Panc1 (cell line): ENCODE results near the gene PKP4. TPM values are rescaled to one million over a fixed set of nuclear protein-coding genes. Genes with fewer than 3 reads are reported as not detected.

Experiments used
- ATAC-seq: fragments of 200-7000 bp; cut with Tn5 transposase; 2 replicates; pipeline ENCODE4 v1.9.1; 2020; ENCODE audit warnings: mild to moderate bottlenecking, moderate library complexity
- BruUV-seq: library from RNA; stranded (reverse); fragments of 400-500 nt; replicated peaks from 2 replicates; lab custom pipeline; 2021; lab: Mats Ljungman, UMichigan
- CTCF ChIA-PET: fragments of 300-600 bp; sonication (Branson Sonifier 250); formaldehyde crosslinking; loops from one replicate; lab custom pipeline; 2022; ENCODE audit warnings: antibody characterized with exemption; lab: Charles Lee
- POLR2A ChIA-PET: fragments of 300-600 bp; sonication (Branson Sonifier 250); formaldehyde crosslinking; loops from one replicate; lab custom pipeline; 2022; ENCODE audit warnings: antibody characterized with exemption; lab: Charles Lee
- DNase-seq: peaks from one replicate; pipeline ENCODE4 v3.0.0-alpha.2; 2010; ENCODE audit warnings: low read depth, low spot score
- H3K27ac ChIP-seq: 2 replicates; pipeline ENCODE4 v1.5.1; 2011; ENCODE audit warnings: mild to moderate bottlenecking, low read length, inconsistent platforms
- H3K27me3 ChIP-seq: fragments of 200-500 bp; sonication (Bioruptor generic); 2 replicates; pipeline ENCODE4 v1.6.0; 2014; ENCODE audit warnings: low read length, inconsistent platforms; ENCODE audit not compliant: control insufficient read depth, insufficient read depth
- H3K36me3 ChIP-seq: fragments of 200-500 bp; sonication (Bioruptor generic); 2 replicates; pipeline ENCODE4 v1.5.1; 2014; ENCODE audit warnings: inconsistent platforms, mild to moderate bottlenecking, low read length, moderate library complexity; ENCODE audit not compliant: control insufficient read depth, insufficient read depth
- H3K4me1 ChIP-seq: 2 replicates; pipeline ENCODE4 v1.5.1; 2011; ENCODE audit warnings: inconsistent platforms, mild to moderate bottlenecking, low read length, moderate library complexity; ENCODE audit not compliant: control insufficient read depth, insufficient read depth
- H3K4me3 ChIP-seq, 2 experiments: 2 replicates each; pipeline ENCODE4 v1.5.1; 2011 to 2012; ENCODE audit warnings: low read depth in 2 of 2, low read length in 2 of 2, mild to moderate bottlenecking in 2 of 2, inconsistent platforms in 1 of 2, moderate library complexity in 1 of 2
- H3K9me3 ChIP-seq: fragments of 200-500 bp; sonication (Bioruptor generic); 2 replicates; pipeline ENCODE4 v1.5.1; 2014; ENCODE audit warnings: low read depth, mild to moderate bottlenecking, inconsistent platforms, low read length, moderate library complexity; ENCODE audit not compliant: control insufficient read depth, insufficient read depth
- POLR2AphosphoS5 ChIP-seq: IDR thresholded peaks from 2 replicates; pipeline ENCODE4 v1.6.1; 2012; ENCODE audit warnings: mild to moderate bottlenecking, low read depth, low read length, moderate library complexity
- SIN3A ChIP-seq: IDR thresholded peaks from 2 replicates; pipeline ENCODE4 v1.6.1; 2012; ENCODE audit warnings: low read depth, mild to moderate bottlenecking, low read length, moderate library complexity, borderline replicate concordance; ENCODE audit not compliant: insufficient read depth
- TCF7L2 ChIP-seq: IDR thresholded peaks from 2 replicates; pipeline ENCODE4 v1.6.1; 2011; ENCODE audit warnings: mild to moderate bottlenecking, low read depth, low read length, inconsistent platforms
- in situ Hi-C: cut with HindIII; loops from 2 replicates; pipeline ENCODE4 v1.10.0; 2016; ENCODE audit warnings: low sequenced_read_pairs, low pct_unique_long_range_greater_than_20kb
- intact Hi-C: fragments of 100-400 bp; cut with micrococcal nuclease; formaldehyde crosslinking; loops from one replicate; pipeline ENCODE4 v1.10.0; 2022; ENCODE audit not compliant: unreplicated experiment
- total RNA-seq: library from RNA; stranded (reverse); gene quantifications from one replicate; pipeline ENCODE4 v1.2.1, GENCODE V29; 2021; ENCODE audit not compliant: unreplicated experiment
- TF ChIP-seq, protein P1 (sequence below): fragments of 450-650 bp; IDR thresholded peaks from 2 replicates; pipeline ENCODE4 v1.5.1; 2017; ENCODE audit warnings: mild to moderate bottlenecking
- TF ChIP-seq, protein P2 (sequence below), 2 experiments: IDR thresholded peaks; 2 replicates each; pipeline ENCODE4 v1.6.1; 2011 to 2012; ENCODE audit warnings: low read depth in 2 of 2, control low read depth in 1 of 2, low read length in 1 of 2, mild to moderate bottlenecking in 1 of 2, moderate library complexity in 1 of 2; ENCODE audit not compliant: insufficient read depth in 1 of 2

PKP4 gene
- total RNA-seq, 1 experiment from 2014 or later, result 81.7 TPM

DNA sequence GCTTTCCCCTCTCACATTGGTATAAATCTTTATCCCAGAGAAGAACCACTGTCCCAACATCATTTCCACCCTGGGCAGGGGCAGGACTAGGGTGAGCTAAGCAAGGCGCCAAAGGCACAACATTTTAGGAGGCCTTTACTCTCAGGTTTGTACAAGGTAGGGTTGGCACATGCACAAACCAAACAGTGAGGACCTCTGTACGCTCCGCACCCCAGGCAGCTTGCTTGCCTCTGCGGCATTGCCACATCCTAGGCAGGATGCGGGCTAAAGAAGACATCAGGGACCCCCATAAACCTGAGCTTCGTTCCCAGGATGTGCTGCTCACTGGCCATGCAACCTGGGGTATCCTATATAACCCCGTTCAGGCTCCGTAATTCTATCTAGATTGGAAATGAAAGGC is 210.2 kb downstream of the PKP4 start:
- peaks cover 10% of the 10 kb centered on the region for H3K36me3 ChIP-seq
- H3K27me3 ChIP-seq, result no peaks in the 10 kb centered on the region
- no peaks in the 10 kb centered on the region for H3K9me3 ChIP-seq
- H3K4me3 ChIP-seq, result no peak overlapping the region
- ChIA-PET CTCF (no interaction called here), POLR2A (no interaction called here)
- intact Hi-C loops, result no loop called here
- H3K4me1 ChIP-seq, result no peaks in the 10 kb centered on the region
- TF ChIP-seq SIN3A (no peak), TCF7L2 (no peak), POLR2AphosphoS5 (no peak)
- TF ChIP-seq, protein P1, sequence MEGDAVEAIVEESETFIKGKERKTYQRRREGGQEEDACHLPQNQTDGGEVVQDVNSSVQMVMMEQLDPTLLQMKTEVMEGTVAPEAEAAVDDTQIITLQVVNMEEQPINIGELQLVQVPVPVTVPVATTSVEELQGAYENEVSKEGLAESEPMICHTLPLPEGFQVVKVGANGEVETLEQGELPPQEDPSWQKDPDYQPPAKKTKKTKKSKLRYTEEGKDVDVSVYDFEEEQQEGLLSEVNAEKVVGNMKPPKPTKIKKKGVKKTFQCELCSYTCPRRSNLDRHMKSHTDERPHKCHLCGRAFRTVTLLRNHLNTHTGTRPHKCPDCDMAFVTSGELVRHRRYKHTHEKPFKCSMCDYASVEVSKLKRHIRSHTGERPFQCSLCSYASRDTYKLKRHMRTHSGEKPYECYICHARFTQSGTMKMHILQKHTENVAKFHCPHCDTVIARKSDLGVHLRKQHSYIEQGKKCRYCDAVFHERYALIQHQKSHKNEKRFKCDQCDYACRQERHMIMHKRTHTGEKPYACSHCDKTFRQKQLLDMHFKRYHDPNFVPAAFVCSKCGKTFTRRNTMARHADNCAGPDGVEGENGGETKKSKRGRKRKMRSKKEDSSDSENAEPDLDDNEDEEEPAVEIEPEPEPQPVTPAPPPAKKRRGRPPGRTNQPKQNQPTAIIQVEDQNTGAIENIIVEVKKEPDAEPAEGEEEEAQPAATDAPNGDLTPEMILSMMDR, result no peak
- TF ChIP-seq, protein P2, sequence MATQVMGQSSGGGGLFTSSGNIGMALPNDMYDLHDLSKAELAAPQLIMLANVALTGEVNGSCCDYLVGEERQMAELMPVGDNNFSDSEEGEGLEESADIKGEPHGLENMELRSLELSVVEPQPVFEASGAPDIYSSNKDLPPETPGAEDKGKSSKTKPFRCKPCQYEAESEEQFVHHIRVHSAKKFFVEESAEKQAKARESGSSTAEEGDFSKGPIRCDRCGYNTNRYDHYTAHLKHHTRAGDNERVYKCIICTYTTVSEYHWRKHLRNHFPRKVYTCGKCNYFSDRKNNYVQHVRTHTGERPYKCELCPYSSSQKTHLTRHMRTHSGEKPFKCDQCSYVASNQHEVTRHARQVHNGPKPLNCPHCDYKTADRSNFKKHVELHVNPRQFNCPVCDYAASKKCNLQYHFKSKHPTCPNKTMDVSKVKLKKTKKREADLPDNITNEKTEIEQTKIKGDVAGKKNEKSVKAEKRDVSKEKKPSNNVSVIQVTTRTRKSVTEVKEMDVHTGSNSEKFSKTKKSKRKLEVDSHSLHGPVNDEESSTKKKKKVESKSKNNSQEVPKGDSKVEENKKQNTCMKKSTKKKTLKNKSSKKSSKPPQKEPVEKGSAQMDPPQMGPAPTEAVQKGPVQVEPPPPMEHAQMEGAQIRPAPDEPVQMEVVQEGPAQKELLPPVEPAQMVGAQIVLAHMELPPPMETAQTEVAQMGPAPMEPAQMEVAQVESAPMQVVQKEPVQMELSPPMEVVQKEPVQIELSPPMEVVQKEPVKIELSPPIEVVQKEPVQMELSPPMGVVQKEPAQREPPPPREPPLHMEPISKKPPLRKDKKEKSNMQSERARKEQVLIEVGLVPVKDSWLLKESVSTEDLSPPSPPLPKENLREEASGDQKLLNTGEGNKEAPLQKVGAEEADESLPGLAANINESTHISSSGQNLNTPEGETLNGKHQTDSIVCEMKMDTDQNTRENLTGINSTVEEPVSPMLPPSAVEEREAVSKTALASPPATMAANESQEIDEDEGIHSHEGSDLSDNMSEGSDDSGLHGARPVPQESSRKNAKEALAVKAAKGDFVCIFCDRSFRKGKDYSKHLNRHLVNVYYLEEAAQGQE (IDR thresholded peaks at IDR 0.05; ENCODE audit: insufficient read depth in 1 of 2, low read depth in 2 of 2, low read length in 1 of 2), result no peak
- H3K27ac ChIP-seq, result no peak overlapping the region
- ATAC-seq (no peak), DNase-seq (no peak)
- BruUV-seq, result no TSS peak
- in situ Hi-C loops, result no loop called here

DNA sequence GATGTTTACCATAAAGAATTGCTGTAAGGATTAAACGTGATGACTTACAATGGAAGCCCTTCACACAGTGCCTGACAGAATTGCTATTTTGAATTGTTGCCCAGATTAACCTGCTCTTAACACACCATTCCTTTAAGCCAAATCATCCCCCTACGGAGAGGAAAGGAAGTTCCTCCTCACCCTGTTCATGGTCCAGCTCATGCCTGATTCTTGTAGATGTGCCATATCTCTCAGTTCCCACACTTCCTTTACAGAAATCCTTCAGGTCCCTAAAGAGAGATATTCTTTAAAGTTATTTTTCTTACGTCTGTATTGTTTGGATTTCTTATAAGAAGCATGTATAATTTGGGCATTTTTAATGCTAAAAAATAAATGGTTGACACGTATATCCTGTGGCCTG is 210.8 kb downstream of the PKP4 start:
- H3K4me3 ChIP-seq, result no peak overlapping the region
- TF ChIP-seq, protein P2 (IDR thresholded peaks at IDR 0.05; ENCODE audit: insufficient read depth in 1 of 2, low read depth in 2 of 2, low read length in 1 of 2), result no peak
- TF ChIP-seq, protein P1, result no peak
- no peak for TF ChIP-seq POLR2AphosphoS5
- TF ChIP-seq SIN3A, result no peak
- TF ChIP-seq TCF7L2, result no peak
- H3K36me3 ChIP-seq, result peaks cover 10% of the 10 kb centered on the region
- ATAC-seq (no peak), DNase-seq (no peak)
- BruUV-seq, result no TSS peak
- ChIA-PET CTCF (no interaction called here), POLR2A (interaction anchor here (0.5 kb wide), 1 partner anchor 20 kb away, joined by 3 read pairs; no protein-coding TSS in a partner anchor)
- intact Hi-C loops (no loop called here), in situ Hi-C loops (no loop called here)
- H3K9me3 ChIP-seq, result no peaks in the 10 kb centered on the region
- no peaks in the 10 kb centered on the region for H3K4me1 ChIP-seq
- H3K27ac ChIP-seq, result no peak overlapping the region
- no peaks in the 10 kb centered on the region for H3K27me3 ChIP-seq
